ENCODE results near the gene SERPINH1. TPM values are rescaled to one million over a fixed set of nuclear protein-coding genes. Genes with fewer than 3 reads are reported as not detected.

Gene SERPINH1
- total RNA-seq, 1 donor from 2014 or later: 24.1 TPM

DNA sequence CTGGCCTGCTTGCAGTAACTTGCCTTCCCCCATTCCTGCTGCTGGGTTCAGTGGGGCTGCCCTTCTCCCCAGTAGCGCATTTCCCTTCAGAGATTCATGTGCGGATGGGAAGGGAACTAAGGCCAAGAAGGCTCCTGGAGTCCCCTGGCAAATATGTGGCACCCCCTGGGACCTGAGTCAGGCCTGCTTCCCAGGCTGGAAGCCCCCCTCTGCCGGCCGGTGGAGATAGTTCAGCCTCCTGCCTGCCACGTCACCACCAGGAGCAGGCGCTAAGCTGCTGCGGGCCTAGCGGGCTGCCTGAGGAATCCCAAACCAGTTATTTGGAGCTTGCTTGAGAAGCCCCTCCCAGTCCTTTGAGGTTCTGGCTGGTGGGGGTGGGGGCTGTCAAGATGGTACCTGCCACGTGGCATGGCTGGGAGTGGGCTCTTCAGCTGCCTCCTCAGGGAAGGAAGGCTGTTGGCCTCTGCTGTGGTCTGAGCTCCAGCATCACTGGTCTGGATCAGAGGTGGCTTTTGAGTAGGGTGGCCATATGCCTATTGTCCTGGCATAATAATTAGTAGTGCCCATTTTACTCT lies 2.0 kb downstream of the SERPINH1 start:
- Mint-ChIP-seq H3K27ac (peak overlapping the region; percentile 70), H3K4me1 (ENCODE audit: low read depth) (peaks cover 15% of the 10 kb centered on the region), H3K4me3 (peak overlapping the region; percentile 92), H3K27me3 (ENCODE audit: insufficient read depth) (peaks cover 4% of the 10 kb centered on the region), H3K9me3 (no peaks in the 10 kb centered on the region), H3K36me3 (ENCODE audit: low read depth) (peaks cover 5% of the 10 kb centered on the region)
- DNase-seq (ENCODE audit: low spot score): no peak
- intact Hi-C loops (cut with micrococcal nuclease): loop anchor here (5.0 to 10.0 kb wide), 2 partner anchors 111 to 818 kb away; partner anchors contain the start of genes GVQW3 and THAP12

DNA sequence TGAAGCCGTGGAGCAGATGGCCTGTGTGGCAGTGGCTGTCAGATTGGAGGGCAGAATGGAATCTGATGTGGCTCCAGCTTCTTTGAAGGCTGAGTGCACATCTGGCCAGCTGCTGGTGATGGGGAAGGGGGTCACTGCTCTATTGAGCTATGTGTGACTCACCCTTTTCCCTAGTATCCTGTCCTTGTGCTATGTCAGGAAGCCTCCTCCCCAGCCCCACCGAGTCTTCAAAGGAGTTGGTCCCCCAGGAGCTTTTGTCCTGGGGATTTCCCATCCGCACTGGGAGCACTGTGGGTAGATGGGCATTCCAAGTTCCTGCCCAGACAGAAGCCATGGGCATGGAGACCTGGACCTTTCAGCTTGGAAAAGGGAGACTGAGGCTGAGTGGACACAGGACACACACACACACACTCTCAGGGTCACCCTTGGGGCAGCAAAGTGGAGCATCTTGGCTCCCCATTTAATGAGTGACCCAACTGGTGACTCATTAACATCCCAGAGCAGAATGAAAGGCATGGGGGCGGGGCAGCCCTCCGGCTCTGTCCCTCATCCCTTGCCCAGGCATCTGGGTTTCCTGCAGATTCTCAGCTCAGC lies 3.3 kb downstream of the SERPINH1 start:
- DNase-seq (ENCODE audit: low spot score): no peak
- Mint-ChIP-seq H3K27ac (no peak overlapping the region), H3K4me1 (ENCODE audit: low read depth) (peaks cover 15% of the 10 kb centered on the region), H3K4me3 (no peak overlapping the region), H3K36me3 (ENCODE audit: low read depth) (peaks cover 11% of the 10 kb centered on the region), H3K27me3 (ENCODE audit: insufficient read depth) (peaks cover 2% of the 10 kb centered on the region), H3K9me3 (no peaks in the 10 kb centered on the region)
- intact Hi-C loops (cut with micrococcal nuclease): loop anchor here (10.0 kb wide), 1 partner anchor 109 kb away; no protein-coding TSS in a partner anchor

DNA sequence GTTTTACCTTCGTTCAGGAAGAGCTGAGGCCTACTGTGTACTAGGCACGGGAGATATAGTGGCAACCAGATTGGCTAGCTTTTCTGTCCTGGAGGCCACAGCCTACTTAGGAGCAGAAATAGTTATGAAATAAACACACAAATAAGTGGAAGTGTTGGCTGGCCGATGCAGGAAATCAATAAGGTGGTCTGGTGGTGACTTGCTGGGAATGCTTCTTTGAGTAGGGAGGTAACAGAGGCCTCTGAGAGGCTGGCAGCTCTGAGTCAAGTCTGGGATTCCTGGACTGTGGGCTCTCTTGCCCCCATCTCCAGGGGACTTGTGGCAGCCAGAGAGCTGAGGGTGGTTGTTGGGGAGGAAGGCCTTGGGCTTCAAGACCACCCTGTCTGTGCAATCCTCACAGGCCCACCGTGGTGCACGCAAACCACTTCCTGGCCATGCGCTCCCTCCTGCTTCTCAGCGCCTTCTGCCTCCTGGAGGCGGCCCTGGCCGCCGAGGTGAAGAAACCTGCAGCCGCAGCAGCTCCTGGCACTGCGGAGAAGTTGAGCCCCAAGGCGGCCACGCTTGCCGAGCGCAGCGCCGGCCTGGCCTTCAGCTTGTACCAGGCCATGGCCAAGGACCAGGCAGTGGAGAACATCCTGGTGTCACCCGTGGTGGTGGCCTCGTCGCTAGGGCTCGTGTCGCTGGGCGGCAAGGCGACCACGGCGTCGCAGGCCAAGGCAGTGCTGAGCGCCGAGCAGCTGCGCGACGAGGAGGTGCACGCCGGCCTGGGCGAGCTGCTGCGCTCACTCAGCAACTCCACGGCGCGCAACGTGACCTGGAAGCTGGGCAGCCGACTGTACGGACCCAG lies 4.1 kb downstream of the SERPINH1 start:
- intact Hi-C loops (cut with micrococcal nuclease): loop anchor here (10.0 kb wide), 1 partner anchor 109 kb away; no protein-coding TSS in a partner anchor
- Mint-ChIP-seq H3K4me3 (no peak overlapping the region), H3K27me3 (ENCODE audit: insufficient read depth) (peaks cover 2% of the 10 kb centered on the region), H3K36me3 (ENCODE audit: low read depth) (peaks cover 11% of the 10 kb centered on the region), H3K9me3 (no peaks in the 10 kb centered on the region), H3K4me1 (ENCODE audit: low read depth) (peaks cover 15% of the 10 kb centered on the region), H3K27ac (no peak overlapping the region)
- DNase-seq (ENCODE audit: low spot score): no peak

DNA sequence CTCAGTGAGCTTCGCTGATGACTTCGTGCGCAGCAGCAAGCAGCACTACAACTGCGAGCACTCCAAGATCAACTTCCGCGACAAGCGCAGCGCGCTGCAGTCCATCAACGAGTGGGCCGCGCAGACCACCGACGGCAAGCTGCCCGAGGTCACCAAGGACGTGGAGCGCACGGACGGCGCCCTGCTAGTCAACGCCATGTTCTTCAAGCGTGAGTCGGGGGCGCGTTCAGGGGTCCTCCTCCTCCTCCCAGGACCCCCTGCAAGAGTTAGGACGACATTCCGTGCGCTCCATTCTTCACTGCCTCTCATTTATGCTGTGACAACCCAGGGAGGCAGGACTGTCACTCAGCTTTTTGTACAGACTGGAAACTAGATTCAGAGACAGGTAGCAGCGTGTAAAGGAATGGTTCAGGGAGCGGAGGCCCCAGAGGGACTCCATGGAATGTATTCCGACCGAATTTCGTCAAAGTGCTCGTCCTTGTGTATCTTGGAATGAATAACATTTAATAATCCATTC lies 4.8 kb downstream of the SERPINH1 start:
- DNase-seq (ENCODE audit: low spot score): no peak
- intact Hi-C loops (cut with micrococcal nuclease): loop anchor here (10.0 kb wide), 1 partner anchor 108 kb away; no protein-coding TSS in a partner anchor
- H3K9me3 Mint-ChIP-seq: no peaks in the 10 kb centered on the region
- H3K4me1 Mint-ChIP-seq (ENCODE audit: low read depth): peaks cover 10% of the 10 kb centered on the region
- H3K4me3 Mint-ChIP-seq: no peak overlapping the region
- H3K36me3 Mint-ChIP-seq (ENCODE audit: low read depth): peaks cover 11% of the 10 kb centered on the region
- H3K27me3 Mint-ChIP-seq (ENCODE audit: insufficient read depth): peaks cover 2% of the 10 kb centered on the region
- H3K27ac Mint-ChIP-seq: no peak overlapping the region

DNA sequence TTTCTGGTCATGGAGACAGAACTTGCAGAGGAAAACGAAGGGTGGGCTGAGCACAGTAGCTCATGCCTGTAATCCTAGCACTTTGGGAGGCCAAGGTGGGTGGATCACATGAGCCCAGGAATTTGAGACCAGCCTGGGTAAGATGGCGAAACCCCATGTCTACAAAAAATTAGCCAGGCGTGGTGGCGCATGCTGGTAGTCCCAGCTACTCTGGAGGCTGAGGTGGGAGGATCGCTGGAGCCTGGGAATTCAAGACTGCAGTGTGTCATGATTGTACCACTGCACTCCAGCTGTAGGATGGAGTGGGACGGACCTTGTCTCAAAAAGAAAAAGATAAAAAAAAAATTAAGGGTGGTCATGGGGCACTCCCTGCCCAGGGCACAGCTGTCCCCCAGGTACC lies 5.9 kb downstream of the SERPINH1 start:
- Mint-ChIP-seq H3K36me3 (ENCODE audit: low read depth) (peaks cover 15% of the 10 kb centered on the region), H3K9me3 (no peaks in the 10 kb centered on the region), H3K27ac (no peak overlapping the region), H3K4me1 (ENCODE audit: low read depth) (peaks cover 8% of the 10 kb centered on the region), H3K4me3 (no peak overlapping the region), H3K27me3 (ENCODE audit: insufficient read depth) (no peaks in the 10 kb centered on the region)
- no peak for DNase-seq (ENCODE audit: low spot score)
- intact Hi-C loops (cut with micrococcal nuclease): loop anchor here (10.0 kb wide), 1 partner anchor 107 kb away; no protein-coding TSS in a partner anchor

DNA sequence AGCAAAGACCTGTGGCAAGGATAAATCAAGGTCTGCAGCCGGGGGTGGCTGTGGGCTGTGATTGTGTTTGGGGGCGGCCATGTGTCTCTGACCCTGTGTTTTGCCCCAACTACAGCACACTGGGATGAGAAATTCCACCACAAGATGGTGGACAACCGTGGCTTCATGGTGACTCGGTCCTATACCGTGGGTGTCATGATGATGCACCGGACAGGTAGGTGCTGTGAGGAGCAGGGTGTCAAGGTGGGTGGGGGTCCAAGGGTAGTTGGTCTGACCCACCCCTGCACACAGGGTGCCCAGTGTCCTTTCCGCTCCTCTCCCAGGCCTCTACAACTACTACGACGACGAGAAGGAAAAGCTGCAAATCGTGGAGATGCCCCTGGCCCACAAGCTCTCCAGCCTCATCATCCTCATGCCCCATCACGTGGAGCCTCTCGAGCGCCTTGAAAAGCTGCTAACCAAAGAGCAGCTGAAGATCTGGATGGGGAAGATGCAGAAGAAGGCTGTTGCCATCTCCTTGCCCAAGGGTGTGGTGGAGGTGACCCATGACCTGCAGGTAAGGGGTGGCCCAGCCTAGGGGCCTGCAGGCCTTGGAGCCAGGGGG lies 6.7 kb downstream of the SERPINH1 start:
- intact Hi-C loops (cut with micrococcal nuclease): loop anchor here (10.0 kb wide), 1 partner anchor 106 kb away; no protein-coding TSS in a partner anchor
- Mint-ChIP-seq H3K4me3 (no peak overlapping the region), H3K4me1 (ENCODE audit: low read depth) (peaks cover 3% of the 10 kb centered on the region), H3K36me3 (ENCODE audit: low read depth) (peaks cover 15% of the 10 kb centered on the region), H3K27ac (no peak overlapping the region), H3K9me3 (no peaks in the 10 kb centered on the region), H3K27me3 (ENCODE audit: insufficient read depth) (no peaks in the 10 kb centered on the region)
- no peak for DNase-seq (ENCODE audit: low spot score)

DNA sequence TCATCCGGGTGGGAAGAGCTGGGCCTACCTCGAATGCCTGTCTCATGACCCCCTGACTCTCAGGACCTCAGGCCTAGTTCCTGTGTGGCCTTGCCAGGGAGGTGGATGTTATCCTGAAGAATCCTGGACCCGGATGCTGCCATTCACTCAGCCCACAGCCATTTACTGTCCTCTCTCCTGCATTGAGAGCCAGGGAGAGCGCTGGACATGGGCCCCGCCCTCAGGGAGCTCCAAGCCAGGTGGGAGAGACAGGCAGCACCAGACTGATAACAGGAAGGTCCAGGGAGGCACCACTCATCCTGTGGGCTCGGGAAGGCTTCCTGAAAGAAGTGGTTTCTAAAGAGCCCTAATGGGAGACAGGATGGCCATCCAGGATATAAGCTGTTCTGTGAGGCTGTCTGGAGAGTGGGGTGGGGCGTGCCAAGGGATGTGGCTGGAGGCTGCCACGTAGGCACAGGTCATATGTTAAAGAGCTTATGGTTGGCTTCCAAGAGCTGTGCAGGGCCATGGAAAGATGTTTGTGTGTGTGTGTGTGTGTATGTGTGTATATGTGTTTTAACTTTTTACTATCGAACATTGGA lies 8.6 kb downstream of the SERPINH1 start:
- no peaks in the 10 kb centered on the region for H3K27me3 Mint-ChIP-seq (ENCODE audit: insufficient read depth)
- no peak overlapping the region for H3K27ac Mint-ChIP-seq

DNA sequence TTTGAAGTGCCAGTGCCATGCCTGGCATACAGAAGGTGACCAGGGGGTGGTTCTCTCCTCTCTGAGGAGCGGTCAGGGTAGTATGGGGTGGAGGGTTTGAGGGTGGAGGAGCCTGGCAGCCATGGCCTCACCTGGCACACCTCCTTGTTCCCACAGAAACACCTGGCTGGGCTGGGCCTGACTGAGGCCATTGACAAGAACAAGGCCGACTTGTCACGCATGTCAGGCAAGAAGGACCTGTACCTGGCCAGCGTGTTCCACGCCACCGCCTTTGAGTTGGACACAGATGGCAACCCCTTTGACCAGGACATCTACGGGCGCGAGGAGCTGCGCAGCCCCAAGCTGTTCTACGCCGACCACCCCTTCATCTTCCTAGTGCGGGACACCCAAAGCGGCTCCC lies 9.6 kb downstream of the SERPINH1 start:
- no peak overlapping the region for H3K27ac Mint-ChIP-seq
- intact Hi-C loops (cut with micrococcal nuclease): no loop called here
- H3K9me3 Mint-ChIP-seq: no peaks in the 10 kb centered on the region
- H3K36me3 Mint-ChIP-seq (ENCODE audit: low read depth): peaks cover 15% of the 10 kb centered on the region
- H3K27me3 Mint-ChIP-seq (ENCODE audit: insufficient read depth): no peaks in the 10 kb centered on the region
- no peak for DNase-seq (ENCODE audit: low spot score)
- no peaks in the 10 kb centered on the region for H3K4me1 Mint-ChIP-seq (ENCODE audit: low read depth)
- no peak overlapping the region for H3K4me3 Mint-ChIP-seq

More for the DNA sequence above, 8.6 kb downstream of the SERPINH1 start:
- Mint-ChIP-seq H3K4me1 (ENCODE audit: low read depth) (no peaks in the 10 kb centered on the region), H3K36me3 (ENCODE audit: low read depth) (peaks cover 15% of the 10 kb centered on the region), H3K9me3 (no peaks in the 10 kb centered on the region), H3K4me3 (no peak overlapping the region)
- DNase-seq (ENCODE audit: low spot score): no peak
- intact Hi-C loops (cut with micrococcal nuclease): no loop called here

DNA sequence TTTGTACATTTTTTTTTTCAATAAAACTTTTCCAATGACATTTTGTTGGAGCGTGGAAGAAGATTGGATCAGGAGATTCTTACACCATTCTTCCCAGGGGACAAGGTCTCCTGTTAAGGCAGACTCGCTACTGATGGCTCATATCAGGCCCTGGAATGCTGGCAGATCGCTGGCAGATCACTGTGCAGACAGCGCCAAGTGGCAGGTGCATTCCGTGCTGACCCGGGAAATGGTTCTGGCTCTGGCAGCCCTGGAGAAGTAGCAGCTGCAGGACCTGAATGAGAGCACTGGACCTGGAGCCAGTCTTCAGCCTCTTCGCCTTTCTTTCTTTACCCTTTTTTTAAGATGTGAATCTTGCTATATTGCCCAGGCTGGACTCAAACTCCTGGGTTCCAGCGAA lies 10.7 kb downstream of the SERPINH1 start:
- peaks cover 15% of the 10 kb centered on the region for H3K36me3 Mint-ChIP-seq (ENCODE audit: low read depth)
- no peak overlapping the region for H3K4me3 Mint-ChIP-seq
- H3K4me1 Mint-ChIP-seq (ENCODE audit: low read depth): no peaks in the 10 kb centered on the region
- H3K27me3 Mint-ChIP-seq (ENCODE audit: insufficient read depth): peaks cover 2% of the 10 kb centered on the region
- no peak overlapping the region for H3K27ac Mint-ChIP-seq
- intact Hi-C loops (cut with micrococcal nuclease): no loop called here
- DNase-seq (ENCODE audit: low spot score): no peak
- H3K9me3 Mint-ChIP-seq: no peaks in the 10 kb centered on the region

DNA sequence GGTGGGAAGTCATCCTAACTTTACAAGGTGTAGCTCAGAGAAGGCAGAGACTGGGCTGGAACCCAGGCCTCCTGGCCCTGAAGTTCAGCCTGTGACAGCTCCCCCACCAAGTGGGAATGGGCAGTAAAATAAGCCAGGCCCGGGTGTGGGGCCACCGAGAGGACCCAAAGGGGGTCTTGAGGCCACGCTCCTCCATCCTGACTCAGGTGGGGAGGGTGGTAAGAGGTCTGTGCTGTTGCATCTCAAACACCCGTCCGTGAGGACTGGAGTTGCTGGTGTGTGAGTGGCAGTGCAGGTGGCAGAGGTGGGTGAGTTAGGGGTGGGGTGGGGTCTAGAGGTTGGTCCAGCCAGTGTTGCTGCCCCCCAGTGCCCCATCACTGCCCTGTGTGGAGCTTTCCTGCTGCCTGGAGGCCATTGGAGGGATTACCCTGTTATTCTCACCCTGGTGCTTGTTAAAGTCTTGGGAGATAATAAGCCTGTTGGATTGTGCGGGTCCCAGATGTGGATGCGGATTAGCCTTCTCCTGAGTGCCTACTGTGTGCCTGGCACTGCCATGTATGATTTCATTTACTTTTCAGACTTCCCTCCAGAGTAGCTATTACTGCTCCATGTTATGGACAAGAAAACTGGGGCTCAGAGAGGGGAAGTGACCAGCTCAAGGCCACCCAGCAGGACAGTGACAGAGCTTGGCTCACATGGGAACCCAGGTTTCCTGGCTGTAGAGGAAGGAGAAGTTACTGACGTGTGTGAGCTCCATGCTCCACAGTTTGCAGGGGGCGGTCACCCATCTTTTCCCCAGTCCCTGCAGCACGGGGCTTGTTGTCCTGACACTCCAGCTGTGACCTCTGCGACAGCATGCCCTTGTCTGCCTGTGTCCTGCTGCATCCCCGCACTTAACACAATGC lies 12.9 kb downstream of the SERPINH1 start:
- H3K4me1 Mint-ChIP-seq (ENCODE audit: low read depth): no peaks in the 10 kb centered on the region
- H3K27me3 Mint-ChIP-seq (ENCODE audit: insufficient read depth): peaks cover 9% of the 10 kb centered on the region
- intact Hi-C loops (cut with micrococcal nuclease): no loop called here
- H3K27ac Mint-ChIP-seq: no peak overlapping the region
- no peak for DNase-seq (ENCODE audit: low spot score)
- no peak overlapping the region for H3K4me3 Mint-ChIP-seq
- peaks cover 5% of the 10 kb centered on the region for H3K36me3 Mint-ChIP-seq (ENCODE audit: low read depth)
- no peaks in the 10 kb centered on the region for H3K9me3 Mint-ChIP-seq

DNA sequence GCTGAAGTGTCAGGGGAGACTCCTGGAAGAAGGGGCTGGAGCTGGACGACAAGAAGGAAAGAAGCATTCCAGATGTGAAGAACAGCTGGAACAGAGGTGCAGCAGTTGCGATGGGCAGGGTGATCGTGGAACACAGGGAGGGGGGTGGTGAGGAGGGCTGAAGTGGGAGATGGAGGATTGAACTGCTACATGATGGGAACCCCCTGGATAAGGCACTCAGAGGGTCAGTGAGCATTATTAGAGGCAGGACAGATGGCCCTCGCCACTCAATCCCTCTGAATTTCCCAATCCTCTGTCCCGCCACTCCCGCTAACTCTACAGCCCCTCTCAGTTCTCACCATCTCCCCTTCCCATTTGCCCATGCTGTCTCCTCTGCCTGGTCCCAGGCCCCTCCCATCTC lies 14.0 kb downstream of the SERPINH1 start:
- Mint-ChIP-seq H3K36me3 (ENCODE audit: low read depth) (peaks cover 4% of the 10 kb centered on the region), H3K9me3 (no peaks in the 10 kb centered on the region), H3K27ac (no peak overlapping the region), H3K4me3 (no peak overlapping the region), H3K27me3 (ENCODE audit: insufficient read depth) (peaks cover 11% of the 10 kb centered on the region), H3K4me1 (ENCODE audit: low read depth) (no peaks in the 10 kb centered on the region)
- DNase-seq (ENCODE audit: low spot score): no peak
- intact Hi-C loops (cut with micrococcal nuclease): no loop called here

Data from activated T-helper 1 cell treated with anti-CD3 and anti-CD28 coated beads, Interleukin-12 subunit alpha, Interleukin-12 subunit beta, Interleukin-2, Interleukin-4 antibody, amounts not matched to agents 30 ng/mL and 10 ng/mL and 1 ng/mL, durations not matched to agents 14 hours and 24 hours and 36 hours (primary cell).